Endothelial cell of umbilical vein (primary cell): ENCODE measurements around the gene ARL8A. TPM values are rescaled to one million over a fixed set of nuclear protein-coding genes. Genes with fewer than 3 reads are reported as not detected.

Experiments used
- BruUV-seq: library from RNA; stranded (reverse); fragments of 400-500 nt; replicated peaks from 2 replicates; lab custom pipeline; 2021; lab: Mats Ljungman, UMichigan
- CTCF ChIA-PET: fragments of 300-600, 350-600 bp; sonication (Branson Sonifier 250); formaldehyde crosslinking; loops from one replicate; lab custom pipeline; 2021; ENCODE audit warnings: antibody characterized with exemption, inconsistent platforms; lab: Charles Lee
- POLR2A ChIA-PET: fragments of 300-600, 350-600 bp; sonication (Branson Sonifier 250); formaldehyde crosslinking; loops from one replicate; lab custom pipeline; 2021; ENCODE audit warnings: antibody characterized with exemption, inconsistent platforms; lab: Charles Lee
- DNase-seq: peaks from one replicate; pipeline ENCODE4 v3.0.0-alpha.2; 2011; ENCODE audit warnings: low read depth, low spot score
- FAIRE-seq: peaks from 2 replicates; lab custom pipeline; 2011; peaks lifted over from hg19 to GRCh38; lab: Jason Lieb, UNC
- H2AFZ ChIP-seq: 2 replicates; pipeline ENCODE4 v1.6.0; 2012; ENCODE audit warnings: low read depth, low read length, control low read depth, inconsistent platforms
- H3K27ac ChIP-seq: 2 replicates; pipeline ENCODE4 v1.5.1; 2011; ENCODE audit warnings: low read depth, mild to moderate bottlenecking, control low read depth, low read length, moderate library complexity; ENCODE audit not compliant: insufficient read depth
- H3K27me3 ChIP-seq, 2 experiments: 2 replicates each; pipeline versions ENCODE4 v1.6.0 to v1.6.1; 2011; ENCODE audit warnings: low read length in 2 of 2, mixed read lengths in 1 of 2; ENCODE audit not compliant: control insufficient read depth in 2 of 2, insufficient read depth in 2 of 2
- H3K36me3 ChIP-seq, 2 experiments: 2 replicates in 1 of 2; 3 replicates in 1 of 2; pipeline ENCODE4 v1.5.1; 2011; ENCODE audit warnings: low read length in 2 of 2, mild to moderate bottlenecking in 1 of 2, moderate library complexity in 1 of 2; ENCODE audit not compliant: control insufficient read depth in 2 of 2, insufficient read depth in 2 of 2; ENCODE audit errors: extremely low read depth in 1 of 2
- H3K4me1 ChIP-seq: 3 replicates; pipeline ENCODE4 v1.5.1; 2011; ENCODE audit warnings: mild to moderate bottlenecking, low read length; ENCODE audit not compliant: control insufficient read depth, insufficient read depth; ENCODE audit errors: extremely low read depth
- H3K4me2 ChIP-seq: 2 replicates; pipeline ENCODE4 v1.6.1; 2011; ENCODE audit warnings: low read length, control low read depth, mixed read lengths; ENCODE audit not compliant: insufficient read depth
- H3K4me3 ChIP-seq, 3 experiments: fragments of 200-600 bp in 1 of 3; sonication (generic), shearing (Covaris generic) in 1 of 3; replicated peaks in 1 of 3; 2 replicates each; pipeline ENCODE4 v1.5.1; 2011 to 2016; ENCODE audit warnings: control low read depth in 3 of 3, low read length in 3 of 3, mild to moderate bottlenecking in 2 of 3, inconsistent platforms in 1 of 3, low read depth in 1 of 3, moderate library complexity in 1 of 3; ENCODE audit not compliant: insufficient read depth in 1 of 3
- H3K79me2 ChIP-seq: 2 replicates; pipeline ENCODE4 v1.6.0; 2012; ENCODE audit warnings: low read length, inconsistent platforms; ENCODE audit not compliant: control insufficient read depth, insufficient read depth
- H3K9ac ChIP-seq: replicated peaks from 2 replicates; pipeline ENCODE3; 2011; ENCODE audit warnings: low read length, control low read depth; ENCODE audit not compliant: insufficient read depth; ENCODE audit errors: extremely low read depth
- H3K9me1 ChIP-seq: replicated peaks from 3 replicates; pipeline ENCODE4 v1.6.0; 2011; ENCODE audit warnings: mild to moderate bottlenecking, low read length; ENCODE audit not compliant: control insufficient read depth, insufficient read depth; ENCODE audit errors: extremely low read depth
- H3K9me3 ChIP-seq: replicated peaks from 2 replicates; pipeline ENCODE4 v1.5.1; 2012; ENCODE audit warnings: low read length, inconsistent platforms; ENCODE audit not compliant: control insufficient read depth, insufficient read depth
- H4K20me1 ChIP-seq: replicated peaks from 2 replicates; pipeline ENCODE3; 2011; ENCODE audit warnings: mild to moderate bottlenecking, low read length; ENCODE audit not compliant: control insufficient read depth, insufficient read depth; ENCODE audit errors: extremely low read depth
- CTCF ChIP-seq, 2 donors: IDR thresholded peaks; 1 replicate in 1 of 2; 2 replicates in 1 of 2; pipeline ENCODE4 v1.5.1; 2011; ENCODE audit warnings: low read length in 2 of 2, mild to moderate bottlenecking in 2 of 2, moderate library complexity in 2 of 2, control low read depth in 1 of 2, inconsistent platforms in 1 of 2, low read depth in 1 of 2; ENCODE audit not compliant: insufficient read depth in 1 of 2; ENCODE audit errors: extremely low read depth in 1 of 2
- EZH2 ChIP-seq: IDR thresholded peaks from 2 replicates; pipeline ENCODE4 v1.6.1; 2012; ENCODE audit warnings: borderline replicate concordance, low read depth, mild to moderate bottlenecking, moderate library complexity, low read length, inconsistent platforms; ENCODE audit not compliant: severe bottlenecking
- FOS ChIP-seq: IDR thresholded peaks from 2 replicates; pipeline ENCODE4 v1.6.1; 2011; ENCODE audit warnings: mild to moderate bottlenecking, low read length, moderate library complexity, borderline replicate concordance; ENCODE audit not compliant: insufficient read depth
- GATA2 ChIP-seq: IDR thresholded peaks from 2 replicates; pipeline ENCODE4 v1.7.0; 2011; ENCODE audit warnings: low read depth, mild to moderate bottlenecking, moderate library complexity, mixed read lengths, low read length; ENCODE audit not compliant: insufficient read length, insufficient read depth
- JUN ChIP-seq: IDR thresholded peaks from 2 replicates; pipeline ENCODE4 v1.6.1; 2011; ENCODE audit warnings: borderline replicate concordance, low read depth; ENCODE audit not compliant: insufficient read length, insufficient read depth
- MAX ChIP-seq: IDR thresholded peaks from 2 replicates; pipeline ENCODE4 v1.6.1; 2011; ENCODE audit not compliant: insufficient read depth, insufficient read length
- MYC ChIP-seq: IDR thresholded peaks from one replicate; pipeline ENCODE4 v1.6.1; 2011; ENCODE audit warnings: mild to moderate bottlenecking, low read depth, low read length
- POLR2A ChIP-seq: IDR thresholded peaks from 2 replicates; pipeline ENCODE4 v1.6.1; 2012; ENCODE audit warnings: low read depth, mild to moderate bottlenecking, control low read depth, low read length
- POLR2AphosphoS5 ChIP-seq: IDR thresholded peaks from 2 replicates; pipeline ENCODE4 v1.6.1; 2012; ENCODE audit warnings: low read depth, mild to moderate bottlenecking, control low read depth, low read length, moderate library complexity; ENCODE audit not compliant: insufficient read depth
- dilution Hi-C: fragments of 300-500 bp; cut with MboI; formaldehyde crosslinking; loops from one replicate; pipeline ENCODE4 v1.15.0; 2019; ENCODE audit warnings: low sequenced_read_pairs; ENCODE audit not compliant: extremely low pct_ligation_motif_present
- intact Hi-C: fragments of 100-400 bp; cut with micrococcal nuclease; formaldehyde crosslinking; loops from one replicate; pipeline ENCODE4 v1.10.0; 2022
- polyA plus RNA-seq, 4 experiments: library from polyadenylated mRNA; depleted of rRNA in 3 of 4; stranded (reverse) in 3 of 4; unstranded in 1 of 4; fragments of >200 nt; gene quantifications; 2 replicates each; pipeline versions ENCODE4 v1.2.1 to v1.2.3, GENCODE V29; 2011 to 2012; ENCODE audit warnings: missing spikeins in 1 of 4
- total RNA-seq: library from RNA; stranded (reverse); gene quantifications from 2 replicates; pipeline ENCODE4 v1.2.3, GENCODE V29; 2021

The ARL8A gene
- total and polyA plus RNA-seq, 2 donors (not counting 3 experiments of a cell fraction or from before 2014, with no cell fraction given), result 54.3 to 69.5 TPM

- TF ChIP-seq GATA2 (no peak), POLR2AphosphoS5 (no peak), JUN (no peak), POLR2A (no peak), CTCF (IDR thresholded peaks at IDR 0.05; ENCODE audit: extremely low read depth in 1 of 2, insufficient read depth in 1 of 2, low read depth in 1 of 2, low read length in 2 of 2) (no peak), MYC (no peak), FOS (no peak), EZH2 (no peak), MAX (no peak)
- Histone ChIP-seq H3K27me3 (peaks cover 5 to 10% of the 10 kb centered on the region in 2 experiments), H3K9me1 (no peaks in the 10 kb centered on the region), H3K4me1 (no peaks in the 10 kb centered on the region), H2AFZ (no peak overlapping the region), H3K4me2 (no peak overlapping the region), H3K9me3 (no peaks in the 10 kb centered on the region), H3K9ac (no peak overlapping the region), H3K4me3 (no peak overlapping the region), H3K36me3 (no peaks in the 10 kb centered on the region), H3K27ac (no peak overlapping the region), H3K79me2 (no peaks in the 10 kb centered on the region), H4K20me1 (no peaks in the 10 kb centered on the region)
- ChIA-PET CTCF (interaction anchor here (0.9 to 1.1 kb wide), 3 partner anchors 11 to 22 kb away, joined by 3 to 4 read pairs (median 3); no protein-coding TSS in a partner anchor), POLR2A (no interaction called here)
- FAIRE-seq (no peak), DNase-seq (no peak)
- intact Hi-C loops (no loop called here), dilution Hi-C loops (no loop called here)
- BruUV-seq, result no TSS peak
These were observed 32.7 kb upstream of the ARL8A start for GRCh38 chr1:202176949-202177927.
